ENCODE measurements around the gene CD27.

The CD27 gene

GRCh38 chr12:6434205-6435140 is 10.3 kb upstream of the CD27 start:
- peak; percentile 47 for DNase-seq

- no peak for DNase-seq
These were observed 8.6 kb upstream of the CD27 start for GRCh38 chr12:6435961-6436715.

GRCh38 chr12:6437586-6437985 is 7.2 kb upstream of the CD27 start:
- no peak for DNase-seq

GRCh38 chr12:6438345-6438744 is 6.4 kb upstream of the CD27 start:
- DNase-seq = no peak

- no peak for DNase-seq
These were observed 4.4 kb upstream of the CD27 start for GRCh38 chr12:6440391-6440790.

- no peak for DNase-seq
These were observed 1.9 kb upstream of the CD27 start for GRCh38 chr12:6442836-6443235.

DNA sequence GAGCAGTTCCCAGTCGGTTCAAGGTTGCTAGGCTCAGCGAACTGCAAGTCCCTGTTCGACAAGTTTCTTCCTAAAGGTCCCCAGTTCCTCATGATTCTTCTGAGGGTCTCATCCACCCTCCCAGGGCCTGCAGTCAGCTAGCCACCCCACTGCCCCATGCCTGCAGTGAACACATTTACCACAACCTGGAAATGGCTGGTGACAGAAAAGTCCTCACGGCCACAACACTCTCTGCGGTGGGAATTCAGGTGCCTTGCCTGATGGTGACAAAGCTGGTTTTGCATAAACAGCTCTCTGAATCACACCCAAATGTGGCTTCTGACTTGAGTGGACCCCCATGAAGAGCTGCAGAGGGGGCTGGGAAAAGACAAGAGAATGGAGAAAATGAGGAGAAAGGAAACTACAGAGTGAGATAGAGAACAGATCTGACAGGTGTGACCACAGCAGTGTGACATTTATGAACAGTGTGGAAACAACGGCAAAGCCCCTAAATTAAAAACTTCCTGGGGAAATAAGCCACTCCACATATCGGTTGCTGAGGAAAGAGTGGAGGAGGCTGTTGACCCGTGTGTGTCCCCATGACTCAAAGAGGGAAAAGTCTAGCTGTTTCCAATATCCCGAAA is 1.3 kb upstream of the CD27 start:
- no peak for DNase-seq

DNA sequence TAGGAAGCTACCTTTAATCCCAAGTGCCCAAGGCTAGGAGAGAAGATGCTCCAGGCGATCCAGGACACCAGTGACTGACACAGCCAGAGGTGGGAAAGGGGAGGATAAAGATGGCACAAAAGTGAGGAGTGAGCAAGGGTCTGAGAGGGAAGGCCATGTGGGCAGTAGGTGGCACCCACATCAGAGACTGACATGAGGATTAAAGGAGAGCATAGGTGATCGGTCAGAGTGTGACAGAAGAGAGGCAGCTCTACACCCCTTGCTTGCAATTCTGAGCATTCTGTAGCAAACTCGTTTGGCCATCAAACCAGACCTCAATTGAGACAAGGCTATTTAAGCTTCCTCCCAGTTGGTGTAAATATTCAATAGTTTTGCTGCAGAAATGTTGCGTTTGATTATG is 724 bp upstream of the CD27 start:
- DNase-seq = no peak

GRCh38 chr12:6450091-6450868 is 5.5 kb downstream of the CD27 start:
- DNase-seq = no peak

DNA sequence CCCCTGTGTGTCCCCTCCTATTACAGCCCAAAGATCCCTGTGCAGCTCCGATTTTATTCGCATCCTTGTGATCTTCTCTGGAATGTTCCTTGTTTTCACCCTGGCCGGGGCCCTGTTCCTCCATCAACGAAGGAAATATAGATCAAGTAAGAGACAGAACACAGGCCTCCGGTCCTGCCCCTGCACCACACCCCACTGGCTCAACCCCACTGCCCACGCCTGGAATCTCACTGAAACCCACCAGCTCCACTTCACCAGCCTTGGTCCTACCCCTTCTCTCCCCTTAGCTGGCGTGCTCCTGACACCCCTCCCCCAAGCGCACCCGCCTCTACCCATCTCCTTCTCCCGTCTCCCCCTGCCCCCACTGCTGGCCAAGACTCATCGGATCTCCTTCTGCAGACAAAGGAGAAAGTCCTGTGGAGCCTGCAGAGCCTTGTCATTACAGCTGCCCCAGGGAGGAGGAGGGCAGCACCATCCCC is 6.2 kb downstream of the CD27 start:
- no peak for DNase-seq

GRCh38 chr12:6451348-6452244 is 6.8 kb downstream of the CD27 start, which contains the start of gene TAPBPL:
Gene TAPBPL, plus strand, starts transcription at chr12:6452042. Its CDS starts 207 bp downstream, at chr12:6452249.
- DNase-seq = peak; percentile 91

DNA sequence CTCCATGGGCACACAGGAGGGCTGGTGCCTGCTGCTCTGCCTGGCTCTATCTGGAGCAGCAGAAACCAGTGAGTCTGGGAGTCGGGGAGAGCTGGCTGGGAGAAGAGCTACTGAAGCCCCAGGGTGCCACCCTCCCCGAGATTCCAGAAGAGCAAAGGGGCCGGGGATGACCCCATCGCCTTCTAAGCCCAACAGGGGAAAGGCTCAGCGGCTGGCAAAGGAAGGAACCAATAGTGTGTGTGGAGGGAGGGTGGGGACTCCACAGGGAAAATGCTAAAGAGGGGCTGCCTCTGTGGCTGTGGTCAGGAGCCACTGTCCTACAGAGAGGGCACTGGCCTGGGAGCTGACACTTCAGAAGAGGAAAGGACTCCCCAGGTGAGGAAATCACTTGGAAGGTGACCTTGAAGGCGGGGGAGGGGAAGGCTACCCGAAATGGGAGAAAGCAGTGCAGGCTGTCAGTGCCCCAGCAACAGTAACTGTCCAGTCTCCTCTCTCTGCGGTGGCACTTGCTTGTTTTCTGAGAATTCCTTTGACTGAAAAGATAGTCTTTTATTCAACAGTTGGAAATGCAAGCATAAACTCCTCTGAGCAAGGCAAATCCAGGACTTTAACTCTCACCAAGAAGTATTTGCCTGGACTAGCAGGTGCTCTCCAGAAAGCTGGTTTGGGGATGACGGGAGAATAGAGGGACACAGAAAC is 7.6 kb downstream of the CD27 start:
- no peak for DNase-seq

DNA sequence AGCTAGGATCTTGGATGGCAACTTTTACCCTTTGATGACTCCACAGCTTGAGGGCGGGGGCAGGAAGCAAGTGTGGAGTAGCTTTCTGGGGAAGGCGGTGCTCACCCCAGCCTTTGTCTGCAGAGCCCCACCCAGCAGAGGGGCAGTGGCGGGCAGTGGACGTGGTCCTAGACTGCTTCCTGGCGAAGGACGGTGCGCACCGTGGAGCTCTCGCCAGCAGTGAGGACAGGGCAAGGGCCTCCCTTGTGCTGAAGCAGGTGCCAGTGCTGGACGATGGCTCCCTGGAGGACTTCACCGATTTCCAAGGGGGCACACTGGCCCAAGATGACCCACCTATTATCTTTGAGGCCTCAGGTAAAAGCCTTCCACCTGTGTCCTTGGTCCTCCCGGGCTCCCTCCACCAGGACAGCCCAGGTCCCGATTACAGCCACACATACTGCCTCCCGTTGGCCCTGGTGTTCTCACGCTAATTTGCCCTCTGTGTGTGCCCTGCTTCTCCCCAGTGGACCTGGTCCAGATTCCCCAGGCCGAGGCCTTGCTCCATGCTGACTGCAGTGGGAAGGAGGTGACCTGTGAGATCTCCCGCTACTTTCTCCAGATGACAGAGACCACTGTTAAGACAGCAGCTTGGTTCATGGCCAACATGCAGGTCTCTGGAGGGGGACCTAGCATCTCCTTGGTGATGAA is 8.3 kb downstream of the CD27 start:
- peak; percentile 45 for DNase-seq

GRCh38 chr12:6457220-6457945 is 12.6 kb downstream of the CD27 start:
- no peak for DNase-seq

DNA sequence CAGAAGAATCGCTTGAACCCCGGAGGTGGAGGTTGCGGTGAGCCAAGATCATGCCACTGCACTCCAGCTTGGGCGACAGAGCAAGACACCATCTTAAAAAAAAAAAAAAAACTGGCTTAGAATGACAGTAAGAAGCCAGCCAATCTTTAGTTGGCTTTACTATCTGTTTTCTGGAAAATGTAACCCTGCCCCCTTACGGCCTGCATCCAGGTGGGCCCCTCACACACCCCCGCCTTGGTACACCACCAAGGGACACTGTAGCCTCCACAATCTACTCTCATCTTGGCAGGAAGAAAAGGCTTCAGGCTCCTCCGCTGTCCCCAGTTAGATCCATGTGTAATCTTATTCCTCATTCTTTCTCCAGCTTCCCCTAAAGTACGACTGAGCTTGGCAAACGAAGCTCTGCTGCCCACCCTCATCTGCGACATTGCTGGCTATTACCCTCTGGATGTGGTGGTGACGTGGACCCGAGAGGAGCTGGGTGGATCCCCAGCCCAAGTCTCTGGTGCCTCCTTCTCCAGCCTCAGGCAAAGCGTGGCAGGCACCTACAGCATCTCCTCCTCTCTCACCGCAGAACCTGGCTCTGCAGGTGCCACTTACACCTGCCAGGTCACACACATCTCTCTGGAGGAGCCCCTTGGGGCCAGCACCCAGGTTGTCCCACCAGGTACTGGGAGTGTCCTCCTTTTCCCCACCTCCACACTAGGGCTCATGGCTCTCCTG is 13.7 kb downstream of the CD27 start:
- DNase-seq = no peak

DNA sequence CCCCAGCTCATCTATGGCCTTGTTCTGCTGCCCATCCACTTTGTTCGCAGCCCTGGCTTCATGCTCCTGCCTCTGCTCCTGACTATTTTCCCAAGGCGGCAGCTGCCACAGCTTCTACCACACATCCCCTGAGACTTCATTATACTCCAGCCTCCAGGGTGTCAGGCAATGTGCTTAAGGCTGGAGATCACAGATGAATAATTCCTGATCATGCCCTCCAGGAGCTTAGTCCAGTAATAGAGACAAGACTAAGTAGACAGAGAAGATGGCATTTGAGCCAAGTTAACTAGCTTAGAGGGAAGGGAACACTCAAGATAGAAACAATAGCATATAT is 14.2 kb downstream of the CD27 start:
- no peak for DNase-seq

DNA sequence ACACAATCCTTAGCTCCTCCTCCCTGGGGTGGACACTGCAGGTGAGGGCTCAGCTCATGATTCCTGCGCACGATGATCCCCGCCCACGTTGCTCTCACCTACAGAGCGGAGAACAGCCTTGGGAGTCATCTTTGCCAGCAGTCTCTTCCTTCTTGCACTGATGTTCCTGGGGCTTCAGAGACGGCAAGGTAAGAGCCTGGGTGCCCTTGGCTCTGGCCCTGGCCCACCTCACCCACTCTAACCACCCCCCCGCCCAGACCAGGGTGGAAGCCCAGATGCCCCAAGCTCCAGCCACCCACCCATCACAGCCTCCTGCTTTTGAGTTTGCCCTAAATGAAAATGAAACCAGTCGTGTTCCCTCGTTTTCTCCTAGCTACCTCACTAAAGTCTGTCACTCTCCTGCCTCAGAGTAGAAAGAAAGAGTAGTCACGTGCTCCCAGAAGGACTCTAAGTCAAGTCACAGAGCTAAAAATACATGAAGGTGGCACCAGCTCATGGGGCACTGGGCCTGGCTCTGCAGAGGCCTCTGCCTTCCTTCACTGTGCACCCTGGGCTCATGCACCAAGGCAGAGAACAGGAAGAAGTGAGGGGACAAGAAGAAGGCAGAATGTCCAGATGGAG is 16.1 kb downstream of the CD27 start:
- peak; percentile 70 for DNase-seq

Data from CD4-positive, alpha-beta T cell treated with Interleukin-17A for 1 hour (primary cell).